Measurements from ENCODE around the gene CRYBA1. TPM values are rescaled to one million over a fixed set of nuclear protein-coding genes. Genes with fewer than 3 reads are reported as not detected.

CRYBA1 gene
- total RNA-seq, 2 donors from 2014 or later, result not detected

- no peak for TF ChIP-seq CTCF (conservative IDR thresholded peaks at IDR 0.05)
- Mint-ChIP-seq H3K9me3 (no peaks in the 10 kb centered on the region), H3K4me1 (no peaks in the 10 kb centered on the region), H3K4me3 (no peak overlapping the region), H3K36me3 (ENCODE audit: low read depth) (no peaks in the 10 kb centered on the region), H3K27ac (no peak overlapping the region), H3K27me3 (ENCODE audit: insufficient read depth) (no peaks in the 10 kb centered on the region)
- no peak for DNase-seq
- no peaks in the 10 kb centered on the region for H3K9me3 ChIP-seq (ENCODE audit: control insufficient read depth, low read length)
- H3K9ac ChIP-seq (ENCODE audit: extremely low read depth, low read length, poor library complexity, severe bottlenecking), result no peak overlapping the region
- no peaks in the 10 kb centered on the region for H3K27me3 ChIP-seq (ENCODE audit: control insufficient read depth, insufficient read depth, low read length, poor library complexity, severe bottlenecking)
- H3K4me3 ChIP-seq (ENCODE audit: low read length), result no peak overlapping the region
- no peaks in the 10 kb centered on the region for H3K36me3 ChIP-seq (ENCODE audit: control insufficient read depth, insufficient read depth, low read length)
- WGBS, 2 experiments (ENCODE audit: insufficient coverage in 1 of 2, insufficient read length in 1 of 2), result 92 to 95% methylated on average over 2 of the region's 2 CpGs
- no peak overlapping the region for H3K27ac ChIP-seq (ENCODE audit: low read depth, low read length)
- no peaks in the 10 kb centered on the region for H3K4me1 ChIP-seq (ENCODE audit: control insufficient read depth, insufficient read depth, low read length)
These were observed 35.8 kb upstream of the CRYBA1 start for GRCh38 chr17:29210879-29211278.

- Histone ChIP-seq H3K4me1 (ENCODE audit: control insufficient read depth, insufficient read depth, low read length) (no peaks in the 10 kb centered on the region), H3K4me3 (ENCODE audit: low read length) (no peak overlapping the region), H3K9ac (ENCODE audit: extremely low read depth, low read length, poor library complexity, severe bottlenecking) (no peak overlapping the region), H3K36me3 (ENCODE audit: control insufficient read depth, insufficient read depth, low read length) (no peaks in the 10 kb centered on the region), H3K27me3 (ENCODE audit: control insufficient read depth, insufficient read depth, low read length, poor library complexity, severe bottlenecking) (no peaks in the 10 kb centered on the region), H3K27ac (ENCODE audit: low read depth, low read length) (no peak overlapping the region), H3K9me3 (ENCODE audit: control insufficient read depth, low read length) (no peaks in the 10 kb centered on the region)
- Mint-ChIP-seq H3K36me3 (ENCODE audit: low read depth) (no peaks in the 10 kb centered on the region), H3K4me3 (no peak overlapping the region), H3K27me3 (ENCODE audit: insufficient read depth) (no peaks in the 10 kb centered on the region), H3K4me1 (no peaks in the 10 kb centered on the region), H3K27ac (no peak overlapping the region), H3K9me3 (no peaks in the 10 kb centered on the region)
- no peak for TF ChIP-seq CTCF (conservative IDR thresholded peaks at IDR 0.05)
- DNase-seq, result no peak
- 83 to 92% methylated on average over 1 of the region's 1 CpG for WGBS, 2 experiments (ENCODE audit: insufficient coverage in 1 of 2, insufficient read length in 1 of 2)
These were observed 34.5 kb upstream of the CRYBA1 start for GRCh38 chr17:29212094-29212631.

GRCh38 chr17:29212681-29213121, 34.0 kb upstream of the CRYBA1 start:
- no peaks in the 10 kb centered on the region for H3K36me3 Mint-ChIP-seq (ENCODE audit: low read depth)
- no peaks in the 10 kb centered on the region for H3K4me1 Mint-ChIP-seq
- no peak for DNase-seq
- Histone ChIP-seq H3K9ac (ENCODE audit: extremely low read depth, low read length, poor library complexity, severe bottlenecking) (no peak overlapping the region), H3K27ac (ENCODE audit: low read depth, low read length) (no peak overlapping the region), H3K36me3 (ENCODE audit: control insufficient read depth, insufficient read depth, low read length) (no peaks in the 10 kb centered on the region), H3K4me3 (ENCODE audit: low read length) (no peak overlapping the region), H3K4me1 (ENCODE audit: control insufficient read depth, insufficient read depth, low read length) (no peaks in the 10 kb centered on the region), H3K27me3 (ENCODE audit: control insufficient read depth, insufficient read depth, low read length, poor library complexity, severe bottlenecking) (no peaks in the 10 kb centered on the region), H3K9me3 (ENCODE audit: control insufficient read depth, low read length) (no peaks in the 10 kb centered on the region)
- H3K27me3 Mint-ChIP-seq (ENCODE audit: insufficient read depth), result no peaks in the 10 kb centered on the region
- 89 to 91% methylated on average over 4 to 5 of the region's 5 CpGs for WGBS, 2 experiments (ENCODE audit: insufficient coverage in 1 of 2, insufficient read length in 1 of 2)
- H3K9me3 Mint-ChIP-seq, result no peaks in the 10 kb centered on the region
- no peak for TF ChIP-seq CTCF (conservative IDR thresholded peaks at IDR 0.05)
- no peak overlapping the region for H3K4me3 Mint-ChIP-seq
- no peak overlapping the region for H3K27ac Mint-ChIP-seq
